Tibial nerve (tissue), 3 donors: ENCODE results near the gene MON2.

Experiments used
- CTCF ChIP-seq, 5 experiments: fragments of 200-600 bp in 3 of 5; fragments of 450-650 bp in 2 of 5; sonication (generic) in 3 of 5; IDR thresholded peaks; one replicate each; pipeline ENCODE4 v1.5.1; 2016 to 2019; ENCODE audit warnings: antibody characterized with exemption in 5 of 5, mild to moderate bottlenecking in 3 of 5, moderate library complexity in 2 of 5
- POLR2A ChIP-seq, 2 donors: fragments of 450-650 bp; IDR thresholded peaks; one replicate each; pipeline ENCODE4 v1.6.1; 2017; ENCODE audit warnings: antibody characterized with exemption in 2 of 2, mild to moderate bottlenecking in 2 of 2, moderate library complexity in 2 of 2

- TF ChIP-seq CTCF (IDR thresholded peaks at IDR 0.05) (no peak), POLR2A (IDR thresholded peaks at IDR 0.05) (no peak)
Observed at GRCh38 chr12:62603811-62604098, 137.1 kb downstream of the MON2 start.
